Measurements from ENCODE around the gene ASIC4. TPM values are rescaled to one million over a fixed set of nuclear protein-coding genes. Genes with fewer than 3 reads are reported as not detected.

ASIC4 gene
- total RNA-seq, 3 donors from 2014 or later, result 0.09 TPM; not detected in 2

DNA sequence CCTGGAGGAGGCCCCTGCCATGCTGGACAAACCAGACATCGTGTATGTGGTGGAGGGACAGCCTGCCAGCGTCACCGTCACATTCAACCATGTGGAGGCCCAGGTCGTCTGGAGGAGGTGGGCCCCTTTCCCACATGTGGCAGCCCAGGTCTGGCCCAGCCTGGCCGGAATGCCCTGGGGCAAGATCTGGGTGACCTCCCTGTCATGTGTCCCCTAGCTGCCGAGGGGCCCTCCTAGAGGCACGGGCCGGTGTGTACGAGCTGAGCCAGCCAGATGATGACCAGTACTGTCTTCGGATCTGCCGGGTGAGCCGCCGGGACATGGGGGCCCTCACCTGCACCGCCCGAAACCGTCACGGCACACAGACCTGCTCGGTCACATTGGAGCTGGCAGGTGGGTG, 40.8 kb upstream of the ASIC4 start:
- no peaks in the 10 kb centered on the region for H3K4me1 ChIP-seq (ENCODE audit: low read depth)

DNA sequence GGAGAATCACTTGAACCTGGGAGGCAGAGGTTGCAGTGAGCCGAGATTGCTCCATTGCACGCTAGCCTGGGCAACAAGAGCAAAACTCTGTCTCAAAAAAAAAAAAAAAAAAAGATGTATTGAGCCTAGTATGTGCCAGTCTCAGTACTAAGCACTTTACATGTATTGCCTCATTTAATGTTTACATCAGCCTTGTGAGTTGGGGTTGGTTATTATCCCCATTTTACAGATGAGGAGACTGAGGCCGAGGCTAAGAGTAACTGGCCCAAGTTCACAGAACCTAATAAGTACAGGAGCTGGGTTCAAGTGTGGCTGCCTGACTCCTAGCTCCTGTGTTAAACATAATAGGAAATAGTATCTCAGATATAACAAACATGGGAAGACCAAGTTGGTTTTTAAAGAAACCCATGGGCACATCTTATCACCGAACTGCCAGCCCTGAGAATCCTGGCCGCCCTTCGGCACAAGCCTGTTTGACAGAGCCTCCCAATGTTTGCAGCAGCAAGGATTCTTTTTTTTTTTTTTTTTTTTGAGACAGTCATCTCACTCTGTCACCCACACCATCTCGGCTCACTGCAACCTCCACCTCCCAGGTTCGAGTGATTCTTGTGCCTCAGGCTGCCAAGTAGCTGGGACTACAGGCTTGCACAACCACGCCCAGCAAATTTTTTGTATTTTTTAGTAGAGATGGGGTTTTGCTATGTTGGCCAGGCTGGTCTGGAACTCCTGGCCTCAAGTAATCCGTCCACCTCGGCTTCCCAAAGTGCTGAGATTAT, 39.8 kb upstream of the ASIC4 start:
- intact Hi-C loops (cut with DNase I, micrococcal nuclease), result no loop called here
- DNase-seq (no peak), ATAC-seq (no peak)
- H3K4me3 ChIP-seq, result no peak overlapping the region
- TF ChIP-seq, protein P1, sequence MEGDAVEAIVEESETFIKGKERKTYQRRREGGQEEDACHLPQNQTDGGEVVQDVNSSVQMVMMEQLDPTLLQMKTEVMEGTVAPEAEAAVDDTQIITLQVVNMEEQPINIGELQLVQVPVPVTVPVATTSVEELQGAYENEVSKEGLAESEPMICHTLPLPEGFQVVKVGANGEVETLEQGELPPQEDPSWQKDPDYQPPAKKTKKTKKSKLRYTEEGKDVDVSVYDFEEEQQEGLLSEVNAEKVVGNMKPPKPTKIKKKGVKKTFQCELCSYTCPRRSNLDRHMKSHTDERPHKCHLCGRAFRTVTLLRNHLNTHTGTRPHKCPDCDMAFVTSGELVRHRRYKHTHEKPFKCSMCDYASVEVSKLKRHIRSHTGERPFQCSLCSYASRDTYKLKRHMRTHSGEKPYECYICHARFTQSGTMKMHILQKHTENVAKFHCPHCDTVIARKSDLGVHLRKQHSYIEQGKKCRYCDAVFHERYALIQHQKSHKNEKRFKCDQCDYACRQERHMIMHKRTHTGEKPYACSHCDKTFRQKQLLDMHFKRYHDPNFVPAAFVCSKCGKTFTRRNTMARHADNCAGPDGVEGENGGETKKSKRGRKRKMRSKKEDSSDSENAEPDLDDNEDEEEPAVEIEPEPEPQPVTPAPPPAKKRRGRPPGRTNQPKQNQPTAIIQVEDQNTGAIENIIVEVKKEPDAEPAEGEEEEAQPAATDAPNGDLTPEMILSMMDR (IDR thresholded peaks at IDR 0.05), result no peak
- H3K36me3 ChIP-seq (ENCODE audit: low read depth), result no peaks in the 10 kb centered on the region
- no peaks in the 10 kb centered on the region for H3K4me1 ChIP-seq (ENCODE audit: low read depth)
- H3K9me3 ChIP-seq, result no peaks in the 10 kb centered on the region

More for the DNA sequence above, 40.8 kb upstream of the ASIC4 start:
- ATAC-seq, result no peak
- TF ChIP-seq, protein P1 (IDR thresholded peaks at IDR 0.05), result no peak
- H3K9me3 ChIP-seq, result no peaks in the 10 kb centered on the region
- intact Hi-C loops (cut with DNase I, micrococcal nuclease), result no loop called here
- H3K36me3 ChIP-seq (ENCODE audit: low read depth), result no peaks in the 10 kb centered on the region
- H3K4me3 ChIP-seq, result no peak overlapping the region
- peak in 1 of 3 donors; percentile 38 for DNase-seq

DNA sequence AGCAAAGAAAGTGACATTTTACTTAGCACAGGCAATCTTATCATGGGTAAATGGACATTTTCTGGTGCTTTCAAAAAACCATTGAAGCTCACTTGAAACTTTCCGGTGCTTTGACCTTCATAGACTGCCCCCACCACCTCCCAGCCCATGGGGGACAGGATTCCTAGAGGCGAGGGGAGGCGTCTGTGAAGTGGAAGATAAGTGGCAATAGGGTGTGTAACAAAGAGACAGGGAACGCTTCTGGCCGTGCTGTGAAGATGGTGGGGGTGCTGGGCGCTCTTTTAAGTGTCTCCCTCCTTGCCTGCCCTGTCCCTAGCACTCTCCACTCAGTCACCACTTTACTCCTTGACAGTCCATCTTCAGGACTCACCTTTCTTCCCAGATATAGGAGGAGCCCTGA, 39.0 kb upstream of the ASIC4 start:
- H3K36me3 ChIP-seq (ENCODE audit: low read depth), result no peaks in the 10 kb centered on the region
- intact Hi-C loops (cut with DNase I, micrococcal nuclease), result no loop called here

DNA sequence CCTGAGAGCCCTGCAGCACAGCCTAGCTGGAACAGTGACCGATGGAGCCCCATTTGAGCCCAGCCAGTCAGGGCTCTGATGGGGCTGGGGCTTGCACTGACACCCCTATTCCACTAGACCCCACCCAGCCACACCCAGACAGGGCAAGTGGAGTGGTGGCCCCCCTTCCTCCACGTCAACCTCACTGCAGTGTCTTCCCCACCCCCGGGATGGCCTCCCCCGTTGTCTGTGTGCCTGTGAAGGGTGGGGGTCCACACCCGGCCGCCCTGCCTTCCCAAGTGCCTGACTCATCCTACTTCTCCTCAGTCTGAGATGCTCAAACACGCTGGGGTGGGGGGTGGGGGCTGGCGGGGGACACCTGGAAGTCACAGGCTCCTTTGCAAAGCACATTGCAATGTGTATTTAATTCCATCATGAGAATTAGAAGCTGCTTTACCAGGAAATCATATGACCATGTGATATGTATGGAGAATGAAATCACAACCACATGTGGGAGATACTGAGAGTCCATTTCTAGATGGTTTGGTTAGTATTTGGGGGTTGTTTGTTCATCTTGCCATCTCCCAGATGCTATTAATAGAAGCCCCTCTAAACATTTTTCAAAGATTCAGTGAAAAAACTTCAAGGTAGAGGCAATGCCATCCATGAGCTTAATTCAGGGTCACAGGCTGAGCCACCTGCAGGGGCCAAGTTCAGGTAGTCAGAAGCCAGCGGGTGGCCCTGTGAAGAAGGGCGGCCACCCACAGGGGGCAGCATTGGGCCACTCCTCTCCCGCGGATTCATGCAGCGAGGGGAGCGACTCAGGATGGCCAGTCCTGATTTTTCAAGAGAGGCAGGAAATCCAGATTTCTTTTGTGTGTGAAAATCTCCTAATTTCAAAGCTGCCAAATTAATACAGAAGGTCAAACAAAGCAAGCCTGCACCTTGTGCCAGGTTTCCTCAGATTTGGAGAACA, 38.3 kb upstream of the ASIC4 start:
- DNase-seq (peak; percentile 60 to 88 (median 85)), ATAC-seq (peak; percentile 86)
- intact Hi-C loops (cut with DNase I, micrococcal nuclease), result loop anchor here in 1 of 2 donors (2.0 kb wide), 1 partner anchor 55 kb away; no protein-coding TSS in a partner anchor
- TF ChIP-seq, protein P1 (IDR thresholded peaks at IDR 0.05), result peak; percentile 84
- no peak overlapping the region for H3K4me3 ChIP-seq
- H3K4me1 ChIP-seq (ENCODE audit: low read depth), result no peaks in the 10 kb centered on the region
- H3K36me3 ChIP-seq (ENCODE audit: low read depth), result no peaks in the 10 kb centered on the region
- H3K9me3 ChIP-seq, result no peaks in the 10 kb centered on the region

More for the DNA sequence above, 39.0 kb upstream of the ASIC4 start:
- no peak overlapping the region for H3K4me3 ChIP-seq
- H3K4me1 ChIP-seq (ENCODE audit: low read depth), result no peaks in the 10 kb centered on the region
- ATAC-seq, result no peak
- TF ChIP-seq, protein P1 (IDR thresholded peaks at IDR 0.05), result no peak
- DNase-seq, result no peak
- H3K9me3 ChIP-seq, result no peaks in the 10 kb centered on the region

DNA sequence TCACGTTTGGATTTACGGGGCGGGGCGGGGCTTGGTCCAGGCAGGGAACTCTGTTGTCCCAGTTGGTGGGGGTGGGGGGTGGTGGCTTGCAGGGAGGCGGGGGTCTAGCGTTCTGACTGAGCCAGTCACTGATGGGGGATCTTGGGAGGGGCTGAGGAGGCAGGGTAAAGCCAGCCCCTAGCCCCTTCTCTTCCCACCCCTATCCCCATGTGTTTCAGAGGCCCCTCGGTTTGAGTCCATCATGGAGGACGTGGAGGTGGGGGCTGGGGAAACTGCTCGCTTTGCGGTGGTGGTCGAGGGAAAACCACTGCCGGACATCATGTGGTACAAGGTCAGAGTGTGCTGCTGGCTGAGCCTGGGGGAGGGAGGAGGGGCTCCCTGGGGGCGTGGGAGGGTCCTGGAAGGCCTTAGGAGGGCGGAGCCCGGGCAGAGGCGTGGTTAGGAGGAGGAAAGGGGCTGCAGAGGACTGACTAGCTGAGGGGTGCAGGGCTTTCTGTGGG, 37.6 kb upstream of the ASIC4 start:
- no peak for ATAC-seq
- DNase-seq, result no peak
- intact Hi-C loops (cut with DNase I, micrococcal nuclease), result loop anchor here in 1 of 2 donors (2.0 kb wide), 1 partner anchor 54 kb away; no protein-coding TSS in a partner anchor
- TF ChIP-seq, protein P1 (IDR thresholded peaks at IDR 0.05), result no peak
- Histone ChIP-seq H3K36me3 (ENCODE audit: low read depth) (no peaks in the 10 kb centered on the region), H3K4me3 (no peak overlapping the region), H3K4me1 (ENCODE audit: low read depth) (no peaks in the 10 kb centered on the region), H3K9me3 (no peaks in the 10 kb centered on the region)
